GM12801 (cell line): ENCODE results near the gene CCT5.

Experiments
- CTCF ChIP-seq: IDR thresholded peaks from one replicate; pipeline ENCODE4 v1.5.1; 2011; ENCODE audit warnings: control low read depth; ENCODE audit not compliant: insufficient read length; ENCODE audit errors: extremely low read depth

CCT5 gene

DNA sequence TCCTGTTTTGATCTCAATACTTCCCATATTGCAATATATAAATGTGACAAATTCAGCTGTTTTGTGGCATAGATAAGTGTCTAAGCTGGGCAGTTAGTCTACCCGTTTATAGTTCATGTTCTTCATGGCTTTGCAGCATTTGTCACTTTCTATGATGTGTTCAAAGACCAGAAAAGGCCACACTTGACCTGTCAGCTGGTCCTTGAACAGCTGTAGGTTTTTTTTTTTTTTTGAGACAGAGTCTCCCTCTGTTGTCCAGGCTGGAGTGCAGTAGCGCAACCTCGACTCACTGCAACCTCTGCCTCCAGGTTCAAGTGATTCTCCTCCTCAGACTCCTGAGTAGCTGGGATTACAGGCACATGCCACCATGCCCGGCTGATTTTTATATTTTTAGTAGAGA, 29.2 kb downstream of the CCT5 start:
- no peak for TF ChIP-seq CTCF

DNA sequence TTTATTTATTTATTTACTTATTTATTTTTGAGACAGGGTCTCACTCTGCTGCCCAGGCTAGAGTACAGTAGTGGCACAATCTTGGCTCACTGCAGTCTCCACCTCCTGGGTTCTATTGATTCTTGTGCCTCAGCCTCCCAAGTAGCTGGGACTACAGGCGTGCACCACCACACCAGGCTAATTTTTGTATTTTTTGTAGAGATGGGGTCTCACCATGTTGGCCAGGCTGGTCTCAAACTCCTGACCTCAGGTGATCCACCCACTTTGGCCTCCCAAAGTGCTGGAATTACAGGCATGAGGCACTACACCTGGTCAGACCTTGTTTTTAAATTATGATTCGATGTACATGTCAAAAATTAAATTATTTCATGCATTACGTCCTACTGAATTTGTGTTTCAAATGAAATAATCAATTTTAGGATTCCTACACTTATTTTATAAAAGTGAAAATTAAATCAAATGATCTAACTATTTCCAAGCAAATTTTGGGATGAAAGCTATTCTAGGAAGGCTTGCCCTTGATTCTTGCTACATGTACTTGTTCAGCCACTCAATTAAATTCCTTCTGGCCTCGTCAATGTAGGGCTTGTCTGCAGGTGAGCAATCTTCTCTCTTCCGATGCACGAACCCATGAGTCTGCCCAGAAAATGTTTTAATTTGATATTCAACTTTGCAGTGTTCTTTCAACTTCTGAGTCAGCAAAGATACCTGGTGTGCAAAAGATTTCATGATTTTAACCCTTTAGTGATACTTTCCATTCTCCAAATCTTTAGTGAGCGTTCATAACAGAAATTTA, 30.0 kb downstream of the CCT5 start:
- TF ChIP-seq CTCF = no peak

GRCh38 chr5:10283927-10284635, 34.0 kb downstream of the CCT5 start:
- TF ChIP-seq CTCF = no peak

GRCh38 chr5:10286162-10286861, 36.2 kb downstream of the CCT5 start:
- TF ChIP-seq CTCF = no peak

GRCh38 chr5:10286862-10287227, 36.8 kb downstream of the CCT5 start:
- TF ChIP-seq CTCF = no peak

DNA sequence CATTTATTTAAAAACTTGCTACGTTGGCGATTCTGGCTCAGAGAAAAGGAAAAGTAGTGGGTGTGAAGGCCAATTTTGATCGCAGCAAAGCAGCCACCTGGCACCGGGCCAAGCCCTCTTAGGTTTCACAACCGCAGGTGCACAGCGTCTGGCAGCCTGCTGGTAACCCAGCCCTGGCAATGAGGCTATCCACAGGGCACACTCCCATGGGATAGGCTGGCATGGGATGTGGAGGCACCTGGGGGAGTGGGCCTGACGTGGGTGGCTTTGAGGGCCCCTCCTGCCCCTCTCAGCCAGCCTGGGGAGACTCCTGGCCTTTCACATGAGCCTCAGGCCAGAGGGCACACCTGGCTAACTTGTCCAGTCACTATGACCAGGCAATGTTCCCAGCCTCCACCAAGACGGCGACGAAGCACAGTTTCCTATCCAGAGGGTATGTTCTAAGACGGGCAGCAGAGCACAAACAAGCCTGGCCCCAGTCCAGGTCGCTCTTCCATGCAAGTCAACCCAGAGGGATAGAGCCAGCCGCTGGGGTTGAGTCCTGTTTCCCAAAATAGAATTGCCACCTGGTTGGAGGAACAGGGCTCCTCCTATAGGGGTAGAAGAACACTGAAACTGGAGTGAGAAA, 38.6 kb downstream of the CCT5 start:
- no peak for TF ChIP-seq CTCF

- TF ChIP-seq CTCF = no peak
Measured at GRCh38 chr5:10289353-10289752, 39.3 kb downstream of the CCT5 start.
